K562 (cell line): ENCODE results near the gene ITPKB. TPM values are rescaled to one million over a fixed set of nuclear protein-coding genes. Genes with fewer than 3 reads are reported as not detected.

ENCODE experiments used
- ATAC-seq: fragments of 200-7000 bp; cut with Tn5 transposase; 3 replicates; pipeline ENCODE4 v1.9.1; 2020; ENCODE audit warnings: moderate library complexity
- BruUV-seq: library from RNA; stranded (reverse); fragments of 400-500 nt; replicated peaks from 2 replicates; lab custom pipeline; 2021; lab: Mats Ljungman, UMichigan
- CTCF ChIA-PET: fragments of 300-600 bp; formaldehyde crosslinking; extraction: SDS; loops from one replicate; lab custom pipeline; 2021; ENCODE audit warnings: low intra/inter-chr PET ratio; lab: Yijun Ruan, JAX
- POLR2A ChIA-PET: fragments of 300-600, 350-650 bp; sonication (Branson Sonifier 250); formaldehyde crosslinking; extraction: SDS; loops from one replicate; lab custom pipeline; 2021; ENCODE audit warnings: antibody characterized with exemption, inconsistent platforms; lab: Yijun Ruan, JAX
- DNase-seq, 4 experiments: peaks; one replicate each; pipeline versions ENCODE4 v3.0.0 to v3.0.0-alpha.2; 2011 to 2018; ENCODE audit warnings: low spot score in 3 of 4, mixed read lengths in 3 of 4; ENCODE audit errors: extremely low read depth in 1 of 4
- FAIRE-seq: peaks from 2 replicates; lab custom pipeline; 2011; peaks lifted over from hg19 to GRCh38; lab: Jason Lieb, UNC
- H2AFZ ChIP-seq: 2 replicates; pipeline ENCODE4 v1.6.0; 2011; ENCODE audit warnings: low read depth, low read length, control low read depth, inconsistent platforms
- H3K27ac ChIP-seq: fragments of 200-600 bp; 3 replicates; pipeline ENCODE4 v1.8.0; 2011; ENCODE audit warnings: low read depth, mild to moderate bottlenecking, control low read depth, inconsistent platforms, low read length, moderate library complexity, mixed read lengths; ENCODE audit errors: extremely low read depth
- H3K27me3 ChIP-seq, 2 experiments: fragments of 300-600 bp in 1 of 2; 2 replicates in 1 of 2; 3 replicates in 1 of 2; pipeline versions ENCODE4 v1.6.0 to v1.8.0; 2011; ENCODE audit warnings: inconsistent platforms in 2 of 2, low read length in 2 of 2, mild to moderate bottlenecking in 1 of 2, mixed read lengths in 1 of 2, moderate library complexity in 1 of 2; ENCODE audit not compliant: control insufficient read depth in 2 of 2, insufficient read depth in 2 of 2
- H3K36me3 ChIP-seq: fragments of 300-600 bp; 3 replicates; pipeline ENCODE4 v1.8.0; 2011; ENCODE audit warnings: mild to moderate bottlenecking, low read length, inconsistent platforms; ENCODE audit not compliant: control insufficient read depth, insufficient read depth
- H3K4me1 ChIP-seq, 2 experiments: fragments of 200-600 bp in 1 of 2; replicated peaks in 1 of 2; 2 replicates in 1 of 2; 3 replicates in 1 of 2; pipeline versions ENCODE4 v1.5.1 to v1.8.0; 2011; ENCODE audit warnings: inconsistent platforms in 2 of 2, low read length in 2 of 2, mild to moderate bottlenecking in 1 of 2, mixed read lengths in 1 of 2, moderate library complexity in 1 of 2; ENCODE audit not compliant: control insufficient read depth in 2 of 2, insufficient read depth in 2 of 2
- H3K4me2 ChIP-seq: 2 replicates; pipeline ENCODE4 v1.6.1; 2011; ENCODE audit warnings: low read length, control low read depth, inconsistent platforms, mixed read lengths; ENCODE audit not compliant: insufficient read depth
- H3K4me3 ChIP-seq: fragments of 200-600 bp; sonication (generic), shearing (Covaris generic); 2 replicates; pipeline ENCODE4 v1.5.1; 2016; ENCODE audit warnings: control low read depth, inconsistent platforms
- H3K79me2 ChIP-seq: fragments of 200-600 bp; 3 replicates; pipeline ENCODE4 v1.8.0; 2011; ENCODE audit warnings: low read length, inconsistent platforms; ENCODE audit not compliant: control insufficient read depth, insufficient read depth
- H3K9ac ChIP-seq, 2 experiments: 2 replicates each; pipeline versions ENCODE4 v1.6.0 to v1.6.1; 2011; ENCODE audit warnings: low read depth in 2 of 2, low read length in 2 of 2, control low read depth in 1 of 2, inconsistent platforms in 1 of 2, mild to moderate bottlenecking in 1 of 2, mixed read lengths in 1 of 2; ENCODE audit not compliant: insufficient read depth in 1 of 2
- H3K9me1 ChIP-seq: one replicate; pipeline ENCODE4 v1.6.0; 2011; ENCODE audit warnings: inconsistent platforms, mild to moderate bottlenecking, low read length, moderate library complexity; ENCODE audit not compliant: control insufficient read depth, insufficient read depth
- H3K9me3 ChIP-seq: replicated peaks from 2 replicates; pipeline ENCODE4 v1.5.1; 2011; ENCODE audit warnings: low read depth, low read length, inconsistent platforms; ENCODE audit not compliant: control insufficient read depth, insufficient read depth
- H4K20me1 ChIP-seq: replicated peaks from 2 replicates; pipeline ENCODE4 v1.6.1; 2011; ENCODE audit warnings: low read length, inconsistent platforms, mixed read lengths; ENCODE audit not compliant: control insufficient read depth, insufficient read depth
- CTCF ChIP-seq, 3 experiments: IDR thresholded peaks in 2 of 3; conservative IDR thresholded peaks in 1 of 3; 2 replicates each; pipeline ENCODE4 v1.5.1; 2011 to 2012; ENCODE audit warnings: low read length in 3 of 3, mild to moderate bottlenecking in 3 of 3, control low read depth in 2 of 3, improper control_type of control experiment in 1 of 3, inconsistent platforms in 1 of 3, low read depth in 1 of 3, mixed read lengths in 1 of 3, moderate library complexity in 1 of 3; ENCODE audit not compliant: insufficient read depth in 2 of 3
- IRF2 ChIP-seq: sonication (generic); formaldehyde crosslinking; IDR thresholded peaks from 2 replicates; pipeline ENCODE4 v1.8.1; 2022; ENCODE audit warnings: mild to moderate bottlenecking, missing genetic modification reagents
- MAZ ChIP-seq, 2 experiments: fragments of 450-650 bp in 1 of 2; sonication (generic) in 1 of 2; formaldehyde crosslinking; IDR thresholded peaks in 1 of 2; conservative IDR thresholded peaks in 1 of 2; 2 replicates each; pipeline versions ENCODE4 v1.4.0 to v1.5.0; 2020; ENCODE audit warnings: mild to moderate bottlenecking in 1 of 2, missing genetic modification reagents in 1 of 2
- TCF3 ChIP-seq: sonication (generic); formaldehyde crosslinking; IDR thresholded peaks from 2 replicates; pipeline ENCODE4 v1.4.0; 2020; ENCODE audit warnings: mild to moderate bottlenecking, missing genetic modification reagents
- ZNF347 ChIP-seq: fragments of 450-650 bp; formaldehyde crosslinking; IDR thresholded peaks from 2 replicates; pipeline ENCODE4 v1.4.0; 2020; ENCODE audit warnings: low read depth, mild to moderate bottlenecking, moderate library complexity
- ZNF830 ChIP-seq: fragments of 250-450 bp; sonication (Bioruptor Pico); IDR thresholded peaks from 2 replicates; pipeline ENCODE4 v1.5.0; 2021; ENCODE audit warnings: mild to moderate bottlenecking
- WGBS: fragments of 100-300 bp; shearing (Covaris generic); methylation state at CpG from one replicate; pipeline ENCODE4 v1.1.6; 2016; ENCODE audit warnings: low coverage, mixed read lengths; ENCODE audit not compliant: insufficient coverage; ENCODE audit errors: missing lambda C conversion rate; 5-methylcytosine and 5-hydroxymethylcytosine counted together
- in situ Hi-C: fragments of 300-500 bp; cut with MboI; formaldehyde crosslinking; loops from 4 replicates; pipeline ENCODE4 v1.15.0; 2018; ENCODE audit warnings: inconsistent platforms, mixed read lengths
- intact Hi-C: fragments of 100-400 bp; cut with micrococcal nuclease; formaldehyde crosslinking; loops from 2 replicates; pipeline ENCODE4 v1.14.2; 2022
- polyA plus RNA-seq, 8 experiments: library from polyadenylated mRNA; depleted of rRNA in 4 of 8; stranded (reverse) in 5 of 8; unstranded in 3 of 8; fragments of >200 nt; fragmentation: Nextera tagmentation in 2 of 8; fragmentation: Illumina TruSeq in 1 of 8; extraction: Ambion mirVana in 2 of 8; extraction: Trizol in 1 of 8; gene quantifications; 2 replicates each; pipeline versions ENCODE4 v1.2.1 to v1.2.3, GENCODE V29; 2011 to 2014; ENCODE audit warnings: inconsistent platforms in 1 of 8, missing spikeins in 1 of 8
- total RNA-seq, 7 experiments: library from RNA; depleted of rRNA in 6 of 7; stranded (reverse); fragments of >200 nt in 6 of 7; fragmentation: Illumina TruSeq in 2 of 7; extraction: Trizol in 2 of 7; gene quantifications; 2 replicates each; pipeline versions ENCODE4 v1.2.1 to v1.2.3, GENCODE V29; 2011 to 2021; ENCODE audit warnings: low replicate concordance in 1 of 7
- TF ChIP-seq, protein P1 (sequence below): fragments of 450-650 bp; formaldehyde crosslinking; IDR thresholded peaks from 2 replicates; pipeline ENCODE4 v1.4.0; 2022; ENCODE audit warnings: missing genetic modification characterization

Gene ITPKB
- total and polyA plus RNA-seq, 9 of the 15 experiments (the other 6 are each of a cell fraction or from before 2014, with no cell fraction given): 0.01 to 0.22 TPM; not detected in 7

GRCh38 chr1:226704169-226704937, 34.7 kb downstream of the ITPKB start:
- no TSS peak for BruUV-seq
- intact Hi-C loops: no loop called here
- no peak overlapping the region for H3K4me3 ChIP-seq
- CTCF ChIA-PET: no interaction called here
- TF ChIP-seq ZNF830 (no peak), MAZ (CRISPR knock-in tag; conservative IDR thresholded peaks at IDR 0.05 in 1 of 2, IDR thresholded peaks at IDR 0.05 in 1 of 2) (no peak), ZNF347 (CRISPR knock-in tag) (no peak), CTCF (IDR thresholded peaks at IDR 0.05 in 2 of 3, conservative IDR thresholded peaks at IDR 0.05 in 1 of 3; ENCODE audit: insufficient read depth in 2 of 3, low read depth in 1 of 3, low read length in 3 of 3) (no peak), TCF3 (CRISPR knock-in tag) (no peak), IRF2 (CRISPR knock-in tag) (no peak)
- TF ChIP-seq, protein P1, sequence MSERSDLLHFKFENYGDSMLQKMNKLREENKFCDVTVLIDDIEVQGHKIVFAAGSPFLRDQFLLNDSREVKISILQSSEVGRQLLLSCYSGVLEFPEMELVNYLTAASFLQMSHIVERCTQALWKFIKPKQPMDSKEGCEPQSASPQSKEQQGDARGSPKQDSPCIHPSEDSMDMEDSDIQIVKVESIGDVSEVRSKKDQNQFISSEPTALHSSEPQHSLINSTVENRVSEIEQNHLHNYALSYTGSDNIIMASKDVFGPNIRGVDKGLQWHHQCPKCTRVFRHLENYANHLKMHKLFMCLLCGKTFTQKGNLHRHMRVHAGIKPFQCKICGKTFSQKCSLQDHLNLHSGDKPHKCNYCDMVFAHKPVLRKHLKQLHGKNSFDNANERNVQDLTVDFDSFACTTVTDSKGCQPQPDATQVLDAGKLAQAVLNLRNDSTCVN: no peak
- H3K4me2 ChIP-seq: no peak overlapping the region
- H2AFZ ChIP-seq: no peak overlapping the region
- no peaks in the 10 kb centered on the region for H3K9me1 ChIP-seq
- ATAC-seq (no peak), DNase-seq (no peak), FAIRE-seq (no peak)
- H3K9ac ChIP-seq: no peak overlapping the region
- in situ Hi-C loops: no loop called here
- peaks cover 22 to 42% of the 10 kb centered on the region in 2 experiments for H3K27me3 ChIP-seq
- no peaks in the 10 kb centered on the region for H3K9me3 ChIP-seq
- H4K20me1 ChIP-seq: no peaks in the 10 kb centered on the region
- H3K4me1 ChIP-seq: peaks cover 8 to 9% of the 10 kb centered on the region in 2 experiments; a peak in 2 of 5 replicates
- no peaks in the 10 kb centered on the region for H3K36me3 ChIP-seq
- POLR2A ChIA-PET: interaction anchor here (0.5 to 1.4 kb wide), 4 partner anchors 16 to 772 kb away, joined by 3 to 4 read pairs (median 3); no protein-coding TSS in a partner anchor
- H3K27ac ChIP-seq: no peak overlapping the region
- WGBS: 18% methylated on average over 10 of the region's 10 CpGs
- H3K79me2 ChIP-seq: no peaks in the 10 kb centered on the region
